CD4-positive, alpha-beta T cell (primary cell): ENCODE data around the gene ABLIM2. TPM values are rescaled to one million over a fixed set of nuclear protein-coding genes. Genes with fewer than 3 reads are reported as not detected.

Source experiments
- ATAC-seq: fragments of 200-7000 bp; cut with Tn5 transposase; one replicate; pipeline ENCODE4 v1.10.0; 2022; ENCODE audit warnings: mild to moderate bottlenecking; ENCODE audit not compliant: poor library complexity
- CTCF ChIA-PET: fragments of 350-600 bp; sonication (Branson Sonifier 250); formaldehyde crosslinking; loops from one replicate; lab custom pipeline; 2021; ENCODE audit warnings: antibody characterized with exemption, inconsistent platforms; lab: Charles Lee
- POLR2A ChIA-PET: fragments of 350-600 bp; sonication (Branson Sonifier 250); formaldehyde crosslinking; loops from one replicate; lab custom pipeline; 2021; ENCODE audit warnings: antibody characterized with exemption, inconsistent platforms; lab: Charles Lee
- DNase-seq, 14 experiments: peaks; one replicate each; pipeline ENCODE4 v3.0.0-alpha.2; 2013 to 2020; ENCODE audit warnings: mixed read lengths in 2 of 14
- H3K27ac ChIP-seq, 2 donors: one replicate each; pipeline versions ENCODE4 v1.5.1 to v1.7.0; 2013; ENCODE audit warnings: low read length in 2 of 2, low read depth in 1 of 2, mild to moderate bottlenecking in 1 of 2
- H3K27me3 ChIP-seq, 2 experiments: 1 replicate in 1 of 2; 2 replicates in 1 of 2; pipeline versions ENCODE4 v1.6.1 to v1.7.0; 2013; ENCODE audit warnings: low read length in 2 of 2, control low read depth in 1 of 2, mild to moderate bottlenecking in 1 of 2, moderate library complexity in 1 of 2; ENCODE audit not compliant: insufficient read depth in 2 of 2, control insufficient read depth in 1 of 2
- H3K36me3 ChIP-seq: one replicate; pipeline ENCODE4 v1.6.1; 2013; ENCODE audit warnings: low read length, control low read depth; ENCODE audit not compliant: insufficient read depth
- H3K4me1 ChIP-seq: one replicate; pipeline ENCODE4 v1.6.1; 2013; ENCODE audit warnings: low read length, control low read depth; ENCODE audit not compliant: insufficient read depth
- H3K4me3 ChIP-seq: one replicate; pipeline ENCODE4 v1.5.1; 2013; ENCODE audit warnings: mild to moderate bottlenecking, low read length, moderate library complexity
- H3K9me3 ChIP-seq, 2 experiments: 1 replicate in 1 of 2; 2 replicates in 1 of 2; pipeline versions ENCODE4 v1.6.1 to v1.7.0; 2013; ENCODE audit warnings: low read length in 2 of 2, mild to moderate bottlenecking in 2 of 2, control low read depth in 1 of 2, moderate library complexity in 1 of 2; ENCODE audit not compliant: control insufficient read depth in 1 of 2, insufficient read depth in 1 of 2
- H3K27ac Mint-ChIP-seq: one replicate; pipeline ENCODE4 v1.8.0; 2020; ENCODE audit warnings: mixed read lengths
- H3K27me3 Mint-ChIP-seq: one replicate; pipeline ENCODE4 v1.8.0; 2021; ENCODE audit warnings: mixed read lengths
- H3K36me3 Mint-ChIP-seq: one replicate; pipeline ENCODE4 v1.8.0; 2021; ENCODE audit warnings: low read depth, mixed read lengths
- H3K4me1 Mint-ChIP-seq: one replicate; pipeline ENCODE4 v1.8.0; 2021; ENCODE audit warnings: low read depth, mixed read lengths
- H3K4me3 Mint-ChIP-seq: one replicate; pipeline ENCODE4 v1.8.0; 2020; ENCODE audit warnings: mild to moderate bottlenecking, mixed read lengths
- H3K9me3 Mint-ChIP-seq: one replicate; pipeline ENCODE4 v1.8.0; 2020; ENCODE audit warnings: mixed read lengths
- intact Hi-C, 2 experiments: fragments of 100-400 bp; cut with DNase I in 1 of 2; cut with micrococcal nuclease in 1 of 2; formaldehyde crosslinking; loops; one replicate each; pipeline versions ENCODE4 v1.15.1 to v1.9.0; 2023 to 2025; cut with DNase I, micrococcal nuclease
- total RNA-seq, 174 experiments: library from RNA in 2 of 174; stranded (reverse) in 2 of 174; gene quantifications; one replicate each; pipeline ENCODE4 v1.2.3 and lab custom pipeline; 2021 to 2026
- TF ChIP-seq, protein P1 (sequence below): fragments of 200-600 bp; IDR thresholded peaks from one replicate; pipeline ENCODE4 v1.8.0; 2022; ENCODE audit warnings: antibody characterized with exemption, mild to moderate bottlenecking

The ABLIM2 gene
- total RNA-seq, 2 experiments from 2014 or later, result 2.5 to 2.7 TPM

GRCh38 chr4:8136529-8136928 lies 22.1 kb downstream of the ABLIM2 start:
- Histone ChIP-seq H3K4me1 (no peaks in the 10 kb centered on the region), H3K27ac (no peak overlapping the region), H3K27me3 (no peaks in the 10 kb centered on the region), H3K9me3 (peaks cover 0 to 36% of the 10 kb centered on the region in 2 experiments), H3K36me3 (no peaks in the 10 kb centered on the region), H3K4me3 (no peak overlapping the region)
- no peaks in the 10 kb centered on the region for H3K27me3 Mint-ChIP-seq
- intact Hi-C loops, result no loop called here
- ATAC-seq (no peak), DNase-seq (no peak)
- ChIA-PET POLR2A (no interaction called here), CTCF (no interaction called here)
- H3K4me3 Mint-ChIP-seq, result no peak overlapping the region
- no peaks in the 10 kb centered on the region for H3K4me1 Mint-ChIP-seq
- TF ChIP-seq, protein P1, sequence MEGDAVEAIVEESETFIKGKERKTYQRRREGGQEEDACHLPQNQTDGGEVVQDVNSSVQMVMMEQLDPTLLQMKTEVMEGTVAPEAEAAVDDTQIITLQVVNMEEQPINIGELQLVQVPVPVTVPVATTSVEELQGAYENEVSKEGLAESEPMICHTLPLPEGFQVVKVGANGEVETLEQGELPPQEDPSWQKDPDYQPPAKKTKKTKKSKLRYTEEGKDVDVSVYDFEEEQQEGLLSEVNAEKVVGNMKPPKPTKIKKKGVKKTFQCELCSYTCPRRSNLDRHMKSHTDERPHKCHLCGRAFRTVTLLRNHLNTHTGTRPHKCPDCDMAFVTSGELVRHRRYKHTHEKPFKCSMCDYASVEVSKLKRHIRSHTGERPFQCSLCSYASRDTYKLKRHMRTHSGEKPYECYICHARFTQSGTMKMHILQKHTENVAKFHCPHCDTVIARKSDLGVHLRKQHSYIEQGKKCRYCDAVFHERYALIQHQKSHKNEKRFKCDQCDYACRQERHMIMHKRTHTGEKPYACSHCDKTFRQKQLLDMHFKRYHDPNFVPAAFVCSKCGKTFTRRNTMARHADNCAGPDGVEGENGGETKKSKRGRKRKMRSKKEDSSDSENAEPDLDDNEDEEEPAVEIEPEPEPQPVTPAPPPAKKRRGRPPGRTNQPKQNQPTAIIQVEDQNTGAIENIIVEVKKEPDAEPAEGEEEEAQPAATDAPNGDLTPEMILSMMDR, result no peak
- H3K27ac Mint-ChIP-seq, result no peak overlapping the region
- H3K9me3 Mint-ChIP-seq, result no peaks in the 10 kb centered on the region
- no peaks in the 10 kb centered on the region for H3K36me3 Mint-ChIP-seq

- Mint-ChIP-seq H3K4me1 (no peaks in the 10 kb centered on the region), H3K9me3 (no peaks in the 10 kb centered on the region), H3K27me3 (no peaks in the 10 kb centered on the region), H3K4me3 (no peak overlapping the region), H3K36me3 (no peaks in the 10 kb centered on the region), H3K27ac (no peak overlapping the region)
- DNase-seq (no peak), ATAC-seq (no peak)
- Histone ChIP-seq H3K9me3 (peaks cover 0 to 28% of the 10 kb centered on the region in 2 experiments), H3K4me3 (no peak overlapping the region), H3K36me3 (no peaks in the 10 kb centered on the region), H3K27me3 (no peaks in the 10 kb centered on the region), H3K27ac (no peak overlapping the region), H3K4me1 (no peaks in the 10 kb centered on the region)
- ChIA-PET CTCF (no interaction called here), POLR2A (no interaction called here)
- intact Hi-C loops, result no loop called here
- TF ChIP-seq, protein P1, result no peak
Measured at GRCh38 chr4:8135666-8136065, 22.9 kb downstream of the ABLIM2 start.

DNA sequence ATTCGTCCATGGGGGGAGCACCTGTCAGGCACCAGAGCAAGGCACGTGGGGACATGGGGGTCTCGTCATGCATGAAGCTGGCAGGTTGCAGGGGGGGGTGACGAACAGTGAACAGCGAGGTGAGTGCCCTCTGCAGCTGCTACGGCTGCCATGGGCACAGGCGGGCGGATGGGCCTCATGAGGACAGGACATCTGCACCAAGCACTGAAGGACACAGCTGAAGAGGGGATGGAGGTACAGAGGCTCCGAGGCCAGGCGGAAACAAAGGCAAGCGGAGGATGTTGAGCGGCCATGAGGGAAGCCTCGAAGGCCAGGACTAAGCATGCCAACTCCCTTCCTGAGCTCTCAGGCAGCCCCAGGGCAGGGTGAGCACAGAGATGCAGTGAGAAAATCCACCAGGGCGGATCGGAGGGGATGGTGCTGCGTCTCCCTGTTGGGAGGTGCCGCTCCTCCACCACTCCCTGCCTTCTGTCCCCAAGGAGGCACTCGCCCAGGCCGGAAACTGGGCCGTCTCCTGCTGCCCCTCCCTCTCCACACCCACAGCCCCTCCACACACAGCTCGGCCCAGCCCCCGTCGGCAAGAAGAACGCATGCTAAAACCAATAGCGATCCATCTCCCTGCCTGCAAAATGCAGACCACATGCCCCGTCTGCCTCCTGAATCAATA lies 24.6 kb downstream of the ABLIM2 start:
- no peaks in the 10 kb centered on the region for H3K9me3 Mint-ChIP-seq
- CTCF ChIA-PET, result no interaction called here

More for the DNA sequence above, 24.6 kb downstream of the ABLIM2 start:
- TF ChIP-seq, protein P1, result no peak
- intact Hi-C loops, result no loop called here
- DNase-seq (no peak), ATAC-seq (no peak)
- Mint-ChIP-seq H3K4me1 (no peaks in the 10 kb centered on the region), H3K36me3 (no peaks in the 10 kb centered on the region), H3K27me3 (no peaks in the 10 kb centered on the region), H3K27ac (no peak overlapping the region), H3K4me3 (no peak overlapping the region)
- POLR2A ChIA-PET, result no interaction called here
- no peak overlapping the region for H3K27ac ChIP-seq
- no peaks in the 10 kb centered on the region for H3K36me3 ChIP-seq
- no peaks in the 10 kb centered on the region for H3K27me3 ChIP-seq
- no peaks in the 10 kb centered on the region for H3K4me1 ChIP-seq
- peaks cover 0 to 21% of the 10 kb centered on the region in 2 experiments for H3K9me3 ChIP-seq
- no peak overlapping the region for H3K4me3 ChIP-seq
